Fibroblast of upper back skin (primary cell): ENCODE data around the gene ZBP1.
A peak's percentile ranks its signal among the peaks of the same experiment; 100 is the strongest.

Experiments used
- DNase-seq: peaks from one replicate; pipeline ENCODE4 v3.0.0-alpha.2; 2013

Gene ZBP1

GRCh38 chr20:57616143-57616951 is 3.9 kb downstream of the ZBP1 start:
- DNase-seq = no peak

GRCh38 chr20:57615445-57615811 is 4.8 kb downstream of the ZBP1 start:
- no peak for DNase-seq

GRCh38 chr20:57614490-57615444 is 5.5 kb downstream of the ZBP1 start:
- DNase-seq = no peak

- DNase-seq = no peak
Measured at GRCh38 chr20:57613481-57613921, 6.7 kb downstream of the ZBP1 start.

GRCh38 chr20:57612916-57613315 is 7.3 kb downstream of the ZBP1 start:
- no peak for DNase-seq

GRCh38 chr20:57612436-57612835 is 7.8 kb downstream of the ZBP1 start:
- no peak for DNase-seq

- DNase-seq = no peak
Measured at GRCh38 chr20:57611586-57612311, 8.5 kb downstream of the ZBP1 start.

GRCh38 chr20:57610261-57610952 is 9.8 kb downstream of the ZBP1 start:
- DNase-seq = no peak

- no peak for DNase-seq
Measured at GRCh38 chr20:57609842-57610167, 10.4 kb downstream of the ZBP1 start.

- no peak for DNase-seq
Measured at GRCh38 chr20:57609086-57609841, 11.0 kb downstream of the ZBP1 start.

GRCh38 chr20:57608516-57608915 is 11.7 kb downstream of the ZBP1 start:
- no peak for DNase-seq

GRCh38 chr20:57605878-57606277 is 14.3 kb downstream of the ZBP1 start:
- no peak for DNase-seq

GRCh38 chr20:57605045-57605444 is 15.2 kb downstream of the ZBP1 start:
- no peak for DNase-seq

- DNase-seq = no peak
Measured at GRCh38 chr20:57603120-57603519, 17.1 kb downstream of the ZBP1 start.

GRCh38 chr20:57601737-57602136 is 18.5 kb downstream of the ZBP1 start:
- no peak for DNase-seq

- DNase-seq = no peak
Measured at GRCh38 chr20:57601211-57601570, 19.0 kb downstream of the ZBP1 start.

GRCh38 chr20:57600320-57601210 is 19.7 kb downstream of the ZBP1 start:
- no peak for DNase-seq

GRCh38 chr20:57598491-57598890 is 21.7 kb downstream of the ZBP1 start:
- DNase-seq = no peak

- no peak for DNase-seq
Measured at GRCh38 chr20:57598060-57598459, 22.2 kb downstream of the ZBP1 start.

- peak; percentile 28 for DNase-seq
Measured at GRCh38 chr20:57596998-57597939, 23.0 kb downstream of the ZBP1 start.
